H9 (cell line): Measurements from ENCODE around the gene BRD1. TPM values are rescaled to one million over a fixed set of nuclear protein-coding genes. Genes with fewer than 3 reads are reported as not detected.

Experiments
- DNase-seq: peaks from one replicate; pipeline ENCODE4 v3.0.0-alpha.2; 2017
- H2AFZ ChIP-seq: one replicate; pipeline ENCODE4 v1.6.1; 2013; ENCODE audit warnings: mild to moderate bottlenecking, low read length, control low read depth, moderate library complexity
- H2AK5ac ChIP-seq: 2 replicates; pipeline ENCODE4 v1.6.1; 2013; ENCODE audit warnings: low read length, control low read depth, mixed read lengths; ENCODE audit not compliant: insufficient read length
- H2BK120ac ChIP-seq: one replicate; pipeline ENCODE4 v1.6.1; 2013; ENCODE audit warnings: low read depth, mild to moderate bottlenecking, low read length, control low read depth, inconsistent platforms; ENCODE audit not compliant: poor library complexity, severe bottlenecking
- H2BK12ac ChIP-seq: 2 replicates; pipeline ENCODE4 v1.6.1; 2013; ENCODE audit warnings: low read length, control low read depth, mixed read lengths, low read depth; ENCODE audit not compliant: insufficient read length
- H2BK15ac ChIP-seq: 2 replicates; pipeline ENCODE4 v1.6.1; 2013; ENCODE audit warnings: low read depth, low read length, control low read depth
- H2BK20ac ChIP-seq: one replicate; pipeline ENCODE4 v1.6.1; 2013; ENCODE audit warnings: low read depth, mild to moderate bottlenecking, low read length, control low read depth, inconsistent platforms; ENCODE audit not compliant: poor library complexity, severe bottlenecking
- H2BK5ac ChIP-seq: 2 replicates; pipeline ENCODE4 v1.6.1; 2013; ENCODE audit warnings: low read length, control low read depth, mixed read lengths; ENCODE audit not compliant: insufficient read length
- H3K14ac ChIP-seq: 2 replicates; pipeline ENCODE4 v1.6.1; 2013; ENCODE audit warnings: low read length, control low read depth; ENCODE audit not compliant: insufficient read depth
- H3K18ac ChIP-seq: 2 replicates; pipeline ENCODE4 v1.6.1; 2013; ENCODE audit warnings: low read depth, mild to moderate bottlenecking, mixed read lengths, low read length, control low read depth; ENCODE audit not compliant: insufficient read length
- H3K23ac ChIP-seq: 2 replicates; pipeline ENCODE4 v1.6.1; 2013; ENCODE audit warnings: low read length, control low read depth, mixed read lengths, low read depth; ENCODE audit not compliant: insufficient read length
- H3K23me2 ChIP-seq: 2 replicates; pipeline ENCODE4 v1.6.1; 2013; ENCODE audit warnings: low read depth, mild to moderate bottlenecking, mixed read lengths, low read length, control low read depth; ENCODE audit not compliant: insufficient read length, poor library complexity, severe bottlenecking
- H3K27ac ChIP-seq: 2 replicates; pipeline ENCODE4 v1.5.1; 2013; ENCODE audit warnings: low read length, control low read depth, mixed read lengths, low read depth; ENCODE audit not compliant: insufficient read length
- H3K27me3 ChIP-seq: 2 replicates; pipeline ENCODE4 v1.6.1; 2013; ENCODE audit warnings: low read length, control low read depth, inconsistent platforms; ENCODE audit not compliant: insufficient read depth
- H3K4ac ChIP-seq: 2 replicates; pipeline ENCODE4 v1.6.1; 2013; ENCODE audit warnings: low read depth, mild to moderate bottlenecking, control low read depth, inconsistent platforms, low read length, moderate library complexity
- H3K4me1 ChIP-seq: 2 replicates; pipeline ENCODE4 v1.6.1; 2013; ENCODE audit warnings: low read length, control low read depth, inconsistent platforms; ENCODE audit not compliant: insufficient read depth
- H3K4me2 ChIP-seq: 2 replicates; pipeline ENCODE4 v1.6.1; 2013; ENCODE audit warnings: low read length, control low read depth, mixed read lengths; ENCODE audit not compliant: insufficient read length, insufficient read depth
- H3K56ac ChIP-seq: 2 replicates; pipeline ENCODE4 v1.6.1; 2013; ENCODE audit warnings: low read depth, mild to moderate bottlenecking, mixed read lengths, low read length, control low read depth; ENCODE audit not compliant: insufficient read length
- H3K79me1 ChIP-seq: 2 replicates; pipeline ENCODE4 v1.6.1; 2013; ENCODE audit warnings: low read depth, mild to moderate bottlenecking, moderate library complexity, low read length, control low read depth, inconsistent platforms; ENCODE audit not compliant: insufficient read depth, poor library complexity, severe bottlenecking
- H3K79me2 ChIP-seq: 2 replicates; pipeline ENCODE4 v1.6.1; 2013; ENCODE audit warnings: low read length, control low read depth, inconsistent platforms; ENCODE audit not compliant: insufficient read depth
- H3K9ac ChIP-seq: 2 replicates; pipeline ENCODE4 v1.6.1; 2013; ENCODE audit warnings: low read length, control low read depth, mixed read lengths; ENCODE audit not compliant: insufficient read length; ENCODE audit errors: extremely low read depth
- H3K9me3 ChIP-seq: one replicate; pipeline ENCODE4 v1.6.1; 2013; ENCODE audit warnings: low read depth, low read length, inconsistent platforms; ENCODE audit not compliant: control insufficient read depth
- H3T11ph ChIP-seq: one replicate; pipeline ENCODE4 v1.6.1; 2013; ENCODE audit warnings: mild to moderate bottlenecking, low read length, control low read depth, inconsistent platforms
- H4K20me1 ChIP-seq: one replicate; pipeline ENCODE4 v1.6.1; 2013; ENCODE audit not compliant: control insufficient read depth, insufficient read length, insufficient read depth
- H4K5ac ChIP-seq: 2 replicates; pipeline ENCODE4 v1.6.1; 2013; ENCODE audit warnings: low read depth, mild to moderate bottlenecking, mixed read lengths, low read length, control low read depth; ENCODE audit not compliant: insufficient read length
- H4K8ac ChIP-seq: replicated peaks from 2 replicates; pipeline ENCODE4 v1.6.1; 2013; ENCODE audit warnings: low read length, control low read depth, mixed read lengths, low read depth; ENCODE audit not compliant: insufficient read length
- H4K91ac ChIP-seq: 2 replicates; pipeline ENCODE4 v1.6.1; 2013; ENCODE audit warnings: low read depth, mild to moderate bottlenecking, moderate library complexity, mixed read lengths, low read length, control low read depth; ENCODE audit not compliant: insufficient read length
- H3K27ac Mint-ChIP-seq, 3 experiments: 2 replicates in 2 of 3; 3 replicates in 1 of 3; pipeline ENCODE4 v1.8.0; 2020 to 2021; ENCODE audit warnings: mixed read lengths in 3 of 3, mild to moderate bottlenecking in 1 of 3, moderate library complexity in 1 of 3
- H3K27me3 Mint-ChIP-seq: 2 replicates; pipeline ENCODE4 v1.8.0; 2021; ENCODE audit warnings: low read depth, mild to moderate bottlenecking, moderate library complexity, mixed read lengths
- H3K36me3 Mint-ChIP-seq, 3 experiments: 2 replicates in 2 of 3; 3 replicates in 1 of 3; pipeline ENCODE4 v1.8.0; 2020 to 2021; ENCODE audit warnings: low read depth in 3 of 3, mixed read lengths in 3 of 3; ENCODE audit not compliant: insufficient read depth in 1 of 3
- H3K4me1 Mint-ChIP-seq, 2 experiments: 2 replicates each; pipeline ENCODE4 v1.8.0; 2020; ENCODE audit warnings: mixed read lengths in 2 of 2
- H3K4me3 Mint-ChIP-seq, 2 experiments: 2 replicates in 1 of 2; 3 replicates in 1 of 2; pipeline ENCODE4 v1.8.0; 2020 to 2021; ENCODE audit warnings: mild to moderate bottlenecking in 2 of 2, mixed read lengths in 2 of 2, moderate library complexity in 1 of 2
- H3K9me3 Mint-ChIP-seq, 2 experiments: 2 replicates in 1 of 2; 3 replicates in 1 of 2; pipeline ENCODE4 v1.8.0; 2020; ENCODE audit warnings: mild to moderate bottlenecking in 2 of 2, mixed read lengths in 2 of 2, moderate library complexity in 1 of 2
- WGBS: extraction: QIAGEN DNeasy Blood & Tissue Kit; methylation state at CpG from one replicate; pipeline ENCODE4 v1.1.7; 2013; ENCODE audit warnings: missing lambda C conversion rate, low lambda C conversion rate, mixed read lengths; ENCODE audit not compliant: insufficient read length; ENCODE audit errors: extremely low coverage; 5-methylcytosine and 5-hydroxymethylcytosine counted together
- total RNA-seq: library from RNA; stranded (reverse); gene quantifications from 2 replicates; pipeline ENCODE4 v1.2.1, GENCODE V29; 2021
- TF ChIP-seq, protein P1 (sequence below): fragments of 200-600 bp; sonication (generic); conservative IDR thresholded peaks from 3 replicates; pipeline ENCODE4 v1.8.0; 2021; ENCODE audit warnings: antibody characterized with exemption, mild to moderate bottlenecking

BRD1 gene
- total RNA-seq, 1 experiment from 2014 or later = 51.3 TPM

DNA sequence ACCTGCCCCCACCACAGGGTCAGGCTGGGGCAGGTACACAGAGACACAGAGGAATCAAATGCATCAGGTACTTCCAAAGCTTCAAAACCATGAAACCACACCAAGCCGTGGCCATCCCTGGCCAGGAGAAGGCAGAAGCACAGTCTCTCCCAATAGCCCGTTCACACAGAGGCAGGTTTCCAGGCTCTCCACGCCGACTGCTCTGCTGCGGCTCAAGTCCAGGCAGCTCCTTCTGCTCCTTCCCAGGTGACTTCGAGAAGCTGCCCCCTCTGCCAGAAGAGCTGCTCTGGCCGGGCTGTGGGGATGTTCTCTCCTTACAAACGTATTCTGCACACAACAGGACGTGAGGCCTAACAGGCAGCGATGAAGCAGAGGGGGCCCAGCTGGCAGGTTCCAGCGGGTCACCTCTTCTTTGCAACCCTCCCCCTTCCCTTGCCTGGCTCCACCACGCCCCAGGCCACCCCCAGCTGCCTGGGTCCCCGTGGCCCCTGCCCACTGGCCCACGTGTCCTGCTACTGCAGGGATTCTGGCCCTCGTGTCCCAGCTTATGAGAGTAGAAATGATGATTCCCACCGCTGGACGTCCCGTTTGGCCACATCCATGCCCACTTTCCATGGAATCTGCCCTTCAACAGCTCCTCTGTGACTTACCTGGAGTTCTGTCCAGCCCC lies 26.1 kb downstream of the BRD1 start:
- peaks cover 24 to 59% (median 49%) of the 10 kb centered on the region in 3 experiments for H3K36me3 Mint-ChIP-seq
- H3K14ac ChIP-seq = no peak overlapping the region
- DNase-seq = no peak
- H3K9me3 ChIP-seq = no peaks in the 10 kb centered on the region
- H2BK5ac ChIP-seq = no peak overlapping the region
- H3K23ac ChIP-seq = no peak overlapping the region
- H3K79me2 ChIP-seq = peaks cover 21% of the 10 kb centered on the region; the same call in 1 of the 2 replicates
- TF ChIP-seq, protein P1, sequence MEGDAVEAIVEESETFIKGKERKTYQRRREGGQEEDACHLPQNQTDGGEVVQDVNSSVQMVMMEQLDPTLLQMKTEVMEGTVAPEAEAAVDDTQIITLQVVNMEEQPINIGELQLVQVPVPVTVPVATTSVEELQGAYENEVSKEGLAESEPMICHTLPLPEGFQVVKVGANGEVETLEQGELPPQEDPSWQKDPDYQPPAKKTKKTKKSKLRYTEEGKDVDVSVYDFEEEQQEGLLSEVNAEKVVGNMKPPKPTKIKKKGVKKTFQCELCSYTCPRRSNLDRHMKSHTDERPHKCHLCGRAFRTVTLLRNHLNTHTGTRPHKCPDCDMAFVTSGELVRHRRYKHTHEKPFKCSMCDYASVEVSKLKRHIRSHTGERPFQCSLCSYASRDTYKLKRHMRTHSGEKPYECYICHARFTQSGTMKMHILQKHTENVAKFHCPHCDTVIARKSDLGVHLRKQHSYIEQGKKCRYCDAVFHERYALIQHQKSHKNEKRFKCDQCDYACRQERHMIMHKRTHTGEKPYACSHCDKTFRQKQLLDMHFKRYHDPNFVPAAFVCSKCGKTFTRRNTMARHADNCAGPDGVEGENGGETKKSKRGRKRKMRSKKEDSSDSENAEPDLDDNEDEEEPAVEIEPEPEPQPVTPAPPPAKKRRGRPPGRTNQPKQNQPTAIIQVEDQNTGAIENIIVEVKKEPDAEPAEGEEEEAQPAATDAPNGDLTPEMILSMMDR = no peak
- no CpG with 5 or more reads among the region's 18 CpGs for WGBS
- no peak overlapping the region for H3K56ac ChIP-seq
- no peak overlapping the region for H2BK12ac ChIP-seq
- H3K4me1 ChIP-seq = no peaks in the 10 kb centered on the region
- no peak overlapping the region for H2BK15ac ChIP-seq
- no peaks in the 10 kb centered on the region for H3K9me3 Mint-ChIP-seq
- H3K27me3 ChIP-seq = no peaks in the 10 kb centered on the region
- no peak overlapping the region for H2AK5ac ChIP-seq
- no peak overlapping the region for H3K18ac ChIP-seq
- peaks cover 2 to 5% of the 10 kb centered on the region in 2 experiments; a peak in 2 of 4 replicates for H3K4me1 Mint-ChIP-seq
- no peak overlapping the region for H4K5ac ChIP-seq
- H3K4me3 Mint-ChIP-seq = no peak overlapping the region; a peak in 1 of 5 replicates
- no peak overlapping the region for H3K4ac ChIP-seq
- H4K8ac ChIP-seq = no peak overlapping the region
- H3K79me1 ChIP-seq = peaks cover 34% of the 10 kb centered on the region
- no peaks in the 10 kb centered on the region for H4K20me1 ChIP-seq
- H3K27ac Mint-ChIP-seq = peak overlapping the region in 2 of 3 experiments; percentile 56 to 92; a peak in 3 of 7 replicates
- H2AFZ ChIP-seq = no peak overlapping the region
- H3K4me2 ChIP-seq = no peak overlapping the region
- H3T11ph ChIP-seq = no peak overlapping the region
- H4K91ac ChIP-seq = no peak overlapping the region
- H2BK120ac ChIP-seq = no peak overlapping the region
- H2BK20ac ChIP-seq = no peak overlapping the region
- no peaks in the 10 kb centered on the region for H3K23me2 ChIP-seq
- no peaks in the 10 kb centered on the region for H3K27me3 Mint-ChIP-seq
- H3K9ac ChIP-seq = no peak overlapping the region
- no peak overlapping the region for H3K27ac ChIP-seq
